Stimulated activated CD4-positive, alpha-beta T cell treated with anti-CD3 and anti-CD28 coated beads, TNF-alpha, amount 100 ng/mL, for 48 hours (primary cell): Measurements from ENCODE around the gene SCCPDH.
A peak's percentile ranks its signal among the peaks of the same experiment; 100 is the strongest.
"Not testable (repeated sequence)": the region's sequence is repeated elsewhere in the genome, so short reads cannot be mapped to it uniquely, and the experiment has no call there.

Experiments
- DNase-seq, 3 donors: peaks; one replicate each; pipeline ENCODE4 v3.0.0-alpha.2; 2020; ENCODE audit warnings: low read depth in 3 of 3

SCCPDH gene, protein sequence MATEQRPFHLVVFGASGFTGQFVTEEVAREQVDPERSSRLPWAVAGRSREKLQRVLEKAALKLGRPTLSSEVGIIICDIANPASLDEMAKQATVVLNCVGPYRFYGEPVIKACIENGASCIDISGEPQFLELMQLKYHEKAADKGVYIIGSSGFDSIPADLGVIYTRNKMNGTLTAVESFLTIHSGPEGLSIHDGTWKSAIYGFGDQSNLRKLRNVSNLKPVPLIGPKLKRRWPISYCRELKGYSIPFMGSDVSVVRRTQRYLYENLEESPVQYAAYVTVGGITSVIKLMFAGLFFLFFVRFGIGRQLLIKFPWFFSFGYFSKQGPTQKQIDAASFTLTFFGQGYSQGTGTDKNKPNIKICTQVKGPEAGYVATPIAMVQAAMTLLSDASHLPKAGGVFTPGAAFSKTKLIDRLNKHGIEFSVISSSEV

DNA sequence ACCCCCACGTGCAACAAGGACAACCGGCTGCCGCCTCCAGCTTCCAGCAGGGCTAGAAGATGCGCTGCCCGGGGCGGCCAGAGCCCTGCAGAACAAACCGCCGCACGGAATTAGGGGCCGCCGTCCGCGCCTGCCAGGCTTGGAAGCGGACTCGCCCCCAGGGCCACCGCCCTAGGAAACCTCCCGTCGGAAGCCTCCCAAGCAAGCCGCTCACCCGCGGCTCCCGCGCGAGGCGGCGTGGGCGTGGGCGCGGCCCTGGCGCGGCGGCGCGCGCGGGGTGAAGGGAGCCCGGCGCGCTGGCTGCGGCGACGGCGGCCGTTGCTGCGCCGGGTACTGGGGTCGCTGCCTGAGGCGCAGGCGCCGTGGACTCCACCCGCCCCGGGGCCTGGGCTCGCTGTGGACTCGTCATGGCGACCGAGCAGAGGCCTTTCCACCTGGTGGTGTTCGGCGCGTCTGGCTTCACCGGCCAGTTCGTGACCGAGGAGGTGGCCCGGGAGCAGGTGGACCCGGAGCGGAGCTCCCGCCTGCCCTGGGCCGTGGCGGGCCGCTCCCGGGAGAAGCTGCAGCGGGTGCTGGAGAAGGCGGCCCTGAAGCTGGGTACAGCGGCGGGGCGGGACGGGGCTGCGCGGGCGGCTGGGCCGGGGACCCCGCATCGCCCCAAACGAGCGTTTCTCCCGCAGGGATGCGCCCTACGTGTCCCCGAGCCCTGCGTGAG is at the start of gene SCCPDH:
TSS of gene SCCPDH (plus strand) at position 394 of the 715 bp plus-strand sequence. CDS start at position 408, 14 bp downstream.
- peak; percentile 51 to 65 (median 56) for DNase-seq

DNA sequence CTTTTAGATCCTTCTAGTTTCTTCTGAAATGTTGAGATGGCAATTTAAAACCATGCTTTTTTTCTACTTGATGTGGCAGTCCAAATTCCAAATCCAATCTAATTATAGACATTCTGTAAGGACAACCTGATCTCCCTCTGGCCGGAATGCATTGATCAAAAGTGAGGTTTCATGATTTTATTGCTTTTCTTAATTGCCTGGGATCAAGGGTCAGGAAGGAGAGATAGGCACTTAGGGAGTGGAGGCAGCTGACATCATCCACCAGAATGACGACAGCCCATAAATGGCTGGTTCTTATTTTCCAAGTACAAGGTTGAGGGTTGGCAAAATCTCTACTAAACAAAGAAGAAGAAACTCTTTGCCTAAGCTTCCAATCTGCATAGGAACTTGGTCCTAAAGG is 46.4 kb upstream of the SCCPDH start:
- no peak for DNase-seq

DNA sequence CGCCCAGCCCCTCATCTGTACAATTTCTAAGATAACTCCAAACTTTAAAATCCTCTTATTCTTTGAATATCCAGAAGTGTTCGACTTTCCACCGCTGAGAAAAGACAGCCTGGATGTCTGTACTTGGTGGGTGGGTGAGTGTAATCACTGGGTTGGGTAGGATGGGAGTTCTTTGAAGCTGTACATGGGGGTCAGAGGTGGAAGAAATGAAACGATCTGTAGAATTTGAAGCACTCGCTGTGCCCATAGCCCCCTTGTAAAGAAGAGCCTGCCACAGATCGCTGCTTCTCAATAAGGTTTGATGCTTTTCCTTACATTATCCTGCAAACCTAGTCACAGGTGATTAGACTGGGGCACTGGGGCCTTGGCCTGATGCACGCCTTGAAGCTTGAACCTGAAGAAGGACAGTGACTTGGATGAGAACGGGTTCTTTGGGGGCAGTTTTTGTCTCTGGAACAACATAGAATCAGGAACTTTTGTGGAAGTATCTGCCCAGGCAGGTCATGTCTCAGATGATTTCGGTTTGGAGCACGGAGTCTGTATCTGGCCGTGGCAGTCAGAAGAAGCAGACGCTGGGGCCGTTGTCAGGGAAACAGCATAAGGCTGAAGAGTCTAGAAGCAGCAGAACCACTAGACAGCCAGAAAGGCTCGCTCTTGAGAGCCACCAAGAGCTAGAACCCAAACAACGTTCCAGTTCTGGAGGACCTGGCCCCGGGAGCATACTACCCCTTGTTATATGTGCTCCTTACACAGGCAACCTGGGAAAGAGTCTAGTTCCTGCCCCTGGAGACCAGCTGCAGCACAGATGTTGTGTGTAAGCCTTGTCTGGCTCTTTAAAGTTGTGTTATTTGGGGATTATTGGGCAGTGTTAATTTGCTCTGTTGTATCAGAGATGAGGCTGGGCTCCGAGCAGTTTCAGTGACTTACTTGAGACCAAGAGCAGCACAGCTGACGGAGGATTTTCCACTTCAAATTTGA is 45.1 kb upstream of the SCCPDH start:
- no peak for DNase-seq

DNA sequence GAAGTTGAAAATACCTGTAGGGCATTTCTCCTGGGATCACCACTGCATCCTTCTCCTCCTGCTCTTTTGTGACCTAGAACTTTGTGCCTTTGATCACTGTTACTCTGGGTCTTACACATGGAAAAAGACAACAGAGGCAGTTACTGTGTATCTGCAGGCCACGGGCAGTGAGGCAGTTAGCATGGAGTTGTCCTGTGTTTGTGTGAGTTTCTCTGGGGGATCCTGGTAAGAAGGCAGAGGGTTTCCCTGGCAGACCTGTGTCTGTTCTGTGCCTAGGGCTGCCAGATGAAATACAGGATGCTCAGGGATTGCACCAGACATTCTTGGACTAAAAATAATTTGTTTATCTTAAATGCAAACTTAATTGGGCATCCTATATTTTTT is 44.4 kb upstream of the SCCPDH start:
- DNase-seq = no peak

DNA sequence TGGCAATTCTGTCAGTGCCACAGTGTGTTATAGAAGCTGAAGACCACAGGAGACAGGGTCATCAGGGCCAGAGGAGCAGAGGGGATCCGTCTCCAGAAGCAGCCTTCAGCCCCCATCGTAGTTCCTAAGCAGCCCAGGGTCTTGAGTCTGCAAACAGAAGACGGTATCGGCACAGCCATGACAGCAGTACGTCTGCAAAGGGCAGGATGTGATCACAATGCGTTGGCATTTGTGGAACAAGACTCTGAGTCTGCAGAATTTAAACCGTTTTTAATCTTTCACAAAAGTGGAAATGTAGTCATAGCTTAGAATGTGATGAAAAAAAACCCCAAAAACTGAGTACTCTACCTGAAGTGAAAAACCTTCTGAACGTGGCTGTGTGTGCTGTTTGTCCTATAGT is 44.0 kb upstream of the SCCPDH start:
- DNase-seq = no peak

DNA sequence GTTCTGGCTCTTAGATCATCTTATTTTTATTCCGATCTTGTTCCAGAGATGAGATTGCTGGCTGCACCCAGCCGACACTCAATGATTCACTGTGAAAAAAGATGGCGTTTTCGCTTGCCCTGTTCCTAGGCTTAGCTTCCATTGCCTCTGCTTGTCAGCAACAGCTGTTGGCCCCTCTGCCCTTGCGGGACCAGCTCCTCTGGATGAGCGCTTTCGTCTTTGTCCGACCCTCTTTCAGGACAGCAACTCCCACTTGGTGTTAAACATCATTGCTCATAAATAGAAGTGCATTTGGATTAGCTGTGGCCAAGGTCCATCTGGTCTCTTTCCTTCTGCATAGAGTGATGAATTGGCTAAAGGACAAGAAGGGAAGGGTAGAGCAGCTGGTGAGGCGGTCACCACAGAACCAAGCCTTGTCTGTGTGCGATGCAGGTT is 43.5 kb upstream of the SCCPDH start:
- DNase-seq = no peak

DNA sequence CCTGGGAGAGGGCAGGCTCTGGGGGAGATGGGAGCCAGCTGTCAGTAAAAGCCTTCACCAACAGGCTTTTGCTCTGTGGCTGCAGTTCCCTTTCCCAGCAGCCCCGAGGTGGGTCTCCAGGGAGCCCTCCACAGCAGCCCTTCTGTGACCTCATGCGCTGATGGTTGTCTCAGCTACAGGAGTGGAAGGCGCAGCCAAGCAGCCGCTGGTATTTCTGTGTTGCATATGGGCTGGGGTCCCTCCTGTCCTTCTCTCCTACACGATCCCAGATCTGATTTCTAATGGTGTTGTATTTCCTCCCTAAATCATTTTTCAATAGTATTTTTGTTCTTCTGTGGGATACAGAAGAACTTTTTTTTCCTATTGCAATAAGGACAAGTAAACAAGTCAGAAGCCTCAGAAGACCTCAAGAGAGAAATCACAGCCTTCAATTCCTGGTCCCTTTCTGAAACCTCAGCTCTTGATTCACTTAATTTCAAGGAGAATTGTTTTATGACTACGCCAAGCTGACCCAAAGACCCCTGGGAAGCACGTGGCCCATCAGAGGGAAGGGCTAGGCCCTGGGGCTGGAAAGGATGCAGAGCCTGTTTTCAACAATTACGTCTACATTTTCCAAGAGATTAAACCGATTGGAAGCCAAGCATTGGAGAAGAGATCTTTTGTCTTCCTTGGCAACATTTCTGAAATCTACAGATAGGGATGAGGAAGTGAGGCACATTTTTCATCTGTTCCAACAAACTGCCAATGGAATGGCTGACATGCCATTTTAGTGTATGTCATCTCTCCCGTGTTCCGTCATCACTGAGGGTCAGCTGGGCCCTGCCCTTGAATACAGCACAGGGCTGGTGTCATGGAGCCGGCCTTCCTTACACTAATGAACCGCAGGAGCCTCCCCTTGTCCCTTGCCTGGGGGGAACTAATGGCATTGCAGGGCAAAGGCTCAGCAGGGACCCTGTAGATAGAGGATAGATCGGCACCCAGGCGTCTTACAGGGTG is 42.0 kb upstream of the SCCPDH start:
- no peak for DNase-seq

DNA sequence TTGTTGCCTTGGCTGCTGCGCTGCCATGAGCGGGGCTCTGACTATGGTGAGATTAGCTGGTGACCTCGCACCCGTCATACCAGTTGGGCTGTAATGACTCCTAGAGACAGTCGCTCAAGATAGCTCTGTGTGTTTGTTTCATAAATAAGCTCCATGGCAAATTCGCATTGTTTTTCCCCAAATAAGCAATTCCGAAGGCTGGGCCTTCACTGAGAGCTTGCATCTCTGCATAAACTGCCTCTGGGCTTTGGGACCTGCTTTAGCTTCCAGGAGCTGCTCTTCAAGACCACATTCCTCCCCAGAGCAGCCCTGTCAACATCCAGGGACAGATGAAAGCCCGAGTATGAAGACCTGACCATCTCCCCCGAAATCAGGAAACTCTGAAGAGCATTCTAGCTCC is 40.7 kb upstream of the SCCPDH start:
- DNase-seq = no peak

DNA sequence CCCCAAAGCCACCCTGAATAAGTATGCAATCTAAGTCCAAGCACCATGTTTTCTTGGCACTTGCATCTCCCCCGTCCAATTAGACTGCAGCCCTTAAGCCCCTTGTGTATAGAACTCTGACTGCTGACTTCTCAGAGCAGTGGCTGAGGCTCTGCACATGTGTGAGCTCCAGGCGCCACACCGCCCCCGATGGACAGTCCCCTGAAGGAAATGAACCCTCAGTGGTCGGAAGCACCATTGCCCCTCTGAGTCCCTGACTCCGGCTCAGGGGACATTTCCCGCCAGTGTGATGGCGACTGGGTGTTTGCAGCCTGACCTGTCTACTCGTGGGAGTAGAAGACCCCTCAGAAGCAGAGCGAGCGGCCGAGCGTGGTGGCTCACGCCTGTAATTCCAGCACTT is 37.2 kb upstream of the SCCPDH start:
- DNase-seq = no peak

DNA sequence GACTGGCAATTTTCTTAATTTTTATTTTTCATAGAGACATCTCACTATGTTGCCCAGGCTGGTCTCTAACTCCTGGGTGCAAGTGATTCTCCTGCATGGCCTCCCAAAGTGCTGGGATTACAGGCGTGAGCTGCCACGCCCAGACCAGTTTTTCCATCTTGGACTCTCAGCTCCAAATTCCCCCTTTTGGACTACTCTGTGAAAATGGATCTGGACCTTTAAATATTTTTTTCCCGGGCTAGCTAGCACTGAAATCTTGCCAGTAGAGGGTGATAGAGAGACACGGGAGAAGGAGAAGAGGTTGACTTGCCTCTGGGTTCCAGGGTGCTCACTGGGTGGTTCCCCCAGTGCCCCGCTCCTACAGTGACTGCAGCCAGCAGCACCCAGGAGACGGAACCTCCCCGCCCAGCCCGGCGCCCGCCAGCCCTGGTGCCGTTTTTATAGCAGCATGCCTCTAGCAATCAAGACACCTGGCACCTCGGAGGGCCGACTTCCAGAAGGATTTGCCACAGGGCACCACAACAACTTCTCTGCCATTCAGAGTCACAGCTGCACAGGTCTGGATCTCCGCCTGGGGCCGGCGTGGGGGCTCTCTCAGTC is 34.7 kb upstream of the SCCPDH start:
- peak; percentile 16 to 27 (median 26) for DNase-seq

DNA sequence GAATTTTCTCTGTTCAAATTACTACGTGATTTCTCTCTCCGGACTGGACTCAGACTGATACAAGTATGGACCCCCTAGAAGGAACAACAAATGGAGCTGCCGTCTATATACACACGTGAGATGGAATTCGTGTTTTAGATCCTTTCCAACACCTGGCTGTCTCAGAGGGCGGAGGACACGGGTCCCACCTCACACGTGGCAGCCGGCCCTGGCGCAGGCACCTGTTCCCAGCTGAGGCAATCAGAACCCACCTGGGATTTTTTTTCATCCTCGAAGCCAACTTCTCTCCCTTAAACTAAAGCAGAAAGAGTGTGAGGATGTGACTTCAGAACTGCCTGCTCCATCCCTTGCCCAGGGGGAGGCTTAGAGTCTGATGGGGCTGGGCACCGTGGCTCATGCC is 34.1 kb upstream of the SCCPDH start:
- no peak for DNase-seq

DNA sequence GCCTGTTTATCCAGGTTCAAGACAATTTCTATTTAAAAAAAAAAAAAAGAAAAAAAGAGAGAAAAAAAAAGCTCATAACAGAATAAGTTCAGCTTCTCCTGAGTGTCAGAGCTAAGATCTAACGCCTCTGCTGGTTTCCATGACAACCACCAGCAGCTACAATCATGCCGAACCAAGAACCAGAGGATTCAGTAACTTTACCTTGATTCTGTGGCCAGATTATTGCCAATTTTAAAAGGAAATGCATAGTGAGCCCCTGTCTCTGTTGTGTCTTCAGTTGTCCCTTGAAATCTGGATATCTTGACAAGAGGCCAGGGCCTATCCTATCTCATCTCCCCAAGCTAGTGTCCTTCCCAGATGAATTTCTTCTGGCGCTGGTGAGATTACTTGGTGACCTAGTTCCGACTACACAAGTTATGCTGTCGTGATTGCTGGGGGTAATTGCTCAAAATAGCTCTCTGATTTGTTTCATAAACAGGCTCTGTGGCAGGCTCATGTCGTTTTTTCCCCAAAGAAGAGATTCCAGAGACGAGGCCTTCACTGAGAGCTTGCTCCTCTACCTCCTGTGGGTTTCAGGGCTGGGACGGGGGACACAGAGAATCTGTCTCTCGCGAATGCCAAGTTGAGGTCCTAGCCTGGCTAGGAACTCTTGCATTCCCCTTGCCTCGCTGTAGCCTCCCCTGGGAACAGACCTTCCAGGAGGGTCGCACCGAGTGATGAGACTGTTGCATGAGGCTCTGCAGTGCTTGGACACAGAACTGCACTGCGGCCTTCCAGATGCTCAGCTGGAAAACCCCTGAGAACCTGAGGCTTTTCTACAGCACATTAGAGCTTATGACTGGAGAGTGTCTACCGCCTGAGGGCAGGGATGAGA is 32.4 kb upstream of the SCCPDH start:
- DNase-seq = no peak

DNA sequence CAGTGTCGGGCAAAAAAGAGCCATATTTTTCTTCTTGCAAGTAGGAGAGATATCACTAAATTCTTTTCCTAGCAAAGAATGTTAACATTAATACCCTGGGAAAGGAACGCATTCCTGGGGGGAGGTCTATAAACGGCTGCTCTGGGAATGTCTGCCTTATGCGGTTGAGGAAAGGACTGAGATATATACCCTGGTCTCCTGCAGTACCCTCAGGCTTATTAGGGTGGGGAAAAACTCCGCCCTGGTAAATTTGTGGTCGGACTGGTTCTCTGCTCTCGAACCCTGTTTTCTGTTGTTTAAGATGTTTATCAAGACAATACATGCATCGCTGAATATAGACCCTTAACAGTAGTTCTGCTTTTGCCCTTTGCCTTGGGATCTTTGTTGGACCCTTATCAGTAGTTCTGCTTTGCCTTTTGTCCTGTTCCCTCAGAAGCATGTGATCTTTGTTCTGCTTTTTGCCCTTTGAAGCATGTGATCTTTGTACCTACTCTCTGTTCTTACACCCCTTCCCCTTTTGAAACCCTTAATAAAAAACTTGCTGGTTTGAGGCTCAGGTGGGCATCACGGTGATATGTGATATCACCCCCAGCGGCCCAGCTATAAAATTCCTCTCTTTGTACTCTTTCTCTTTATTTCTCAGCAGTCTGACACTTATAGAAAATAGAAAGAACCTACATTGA is 29.9 kb upstream of the SCCPDH start:
- DNase-seq = not testable (repeated sequence)

DNA sequence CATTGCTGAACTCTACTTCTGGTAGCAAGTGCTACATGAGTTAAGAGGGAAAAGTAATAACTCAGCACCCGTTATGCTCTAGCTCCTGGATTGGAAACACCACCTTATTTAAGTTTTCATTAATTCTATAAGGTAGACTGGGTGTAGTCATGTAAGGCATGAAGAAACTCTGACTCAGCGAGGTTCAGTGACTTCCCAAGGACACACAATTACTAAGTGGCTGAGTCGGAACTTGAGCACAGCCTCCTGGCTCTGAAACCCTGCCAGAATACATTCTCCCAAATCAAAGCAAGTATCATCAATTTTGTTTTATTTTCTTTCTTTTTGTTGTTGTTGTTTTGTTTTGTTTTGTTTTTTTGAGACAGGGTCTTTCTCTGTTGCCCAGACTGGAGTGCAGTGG is 29.1 kb upstream of the SCCPDH start:
- DNase-seq = no peak

DNA sequence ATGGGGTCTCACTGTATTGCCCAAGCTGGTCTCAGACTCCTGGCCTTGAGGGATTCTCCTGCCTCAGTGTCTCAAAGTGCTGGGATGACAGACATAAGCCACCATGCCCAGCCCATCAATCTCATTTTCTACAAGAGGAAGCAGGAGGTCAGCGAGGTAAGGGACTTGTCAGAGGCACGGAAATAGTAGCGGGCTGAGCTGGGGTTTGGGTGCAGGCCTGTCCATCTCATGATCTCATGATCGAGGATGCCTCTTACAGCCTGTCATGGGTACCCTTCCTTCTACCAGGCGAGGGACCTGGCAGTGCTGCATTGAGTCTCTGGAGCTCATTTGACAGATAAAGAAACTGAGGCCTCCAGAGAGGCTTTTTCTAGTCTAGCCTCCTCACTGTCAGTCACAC is 28.5 kb upstream of the SCCPDH start:
- DNase-seq = no peak

DNA sequence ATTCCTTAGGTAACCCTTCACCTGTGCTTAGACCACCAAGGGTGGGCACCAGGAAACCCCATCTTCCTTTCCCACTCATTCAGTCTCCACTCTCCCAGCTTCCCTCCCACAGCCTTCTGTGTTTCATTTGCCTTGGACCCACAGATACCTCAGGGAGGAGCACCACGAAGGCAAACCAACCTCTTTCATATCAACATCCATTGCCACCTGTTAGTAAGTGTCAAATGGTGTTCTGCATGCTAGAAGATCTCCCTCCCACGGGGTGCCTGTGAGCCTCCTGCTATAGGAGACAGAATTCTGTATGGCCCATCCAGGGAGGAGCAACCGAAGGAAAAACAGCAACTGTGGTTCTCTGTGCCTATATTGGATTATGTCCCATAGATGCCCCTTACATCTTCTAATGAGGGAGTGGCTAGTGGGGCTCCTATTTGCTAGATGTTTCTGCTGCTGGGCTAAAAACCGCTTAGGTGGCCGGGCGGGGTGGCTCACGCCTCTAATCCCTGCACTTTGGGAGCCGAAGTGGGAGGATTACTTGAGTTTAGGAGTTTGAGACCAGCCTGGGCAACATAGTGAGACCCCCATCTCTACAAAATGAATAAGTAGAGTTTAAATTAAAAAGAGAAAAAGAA is 25.6 kb upstream of the SCCPDH start:
- no peak for DNase-seq

DNA sequence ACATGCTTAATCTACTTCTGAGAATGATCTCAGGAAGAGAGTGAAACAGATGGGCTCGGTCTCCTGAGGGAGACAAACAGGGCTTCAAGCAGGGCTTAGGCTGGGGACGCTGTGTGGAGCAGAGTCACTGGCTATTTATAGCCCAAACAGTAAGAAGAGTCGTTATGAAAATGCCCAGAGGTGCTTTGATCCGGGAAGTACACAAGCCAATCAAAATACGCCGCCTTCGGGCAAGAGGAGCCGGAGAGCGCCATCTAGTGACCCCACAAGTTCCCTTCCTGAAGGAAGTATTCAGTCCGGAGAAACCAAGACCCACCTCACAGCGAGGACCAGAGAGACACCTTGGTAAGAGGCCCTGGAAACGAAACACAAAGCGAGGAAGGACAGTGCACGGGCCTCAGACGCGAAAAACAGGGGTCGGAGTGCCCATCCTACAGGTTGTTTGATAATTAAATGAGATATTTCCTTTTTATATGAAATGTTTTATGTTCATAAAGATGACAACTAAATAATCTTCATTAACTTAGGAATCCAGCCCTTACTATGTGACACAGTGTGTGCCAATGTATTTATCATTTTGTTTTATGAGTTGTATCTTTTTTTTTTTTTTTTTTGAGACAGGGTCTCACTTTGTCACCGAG is 25.0 kb upstream of the SCCPDH start:
- DNase-seq = peak; percentile 67 to 78 (median 74)

DNA sequence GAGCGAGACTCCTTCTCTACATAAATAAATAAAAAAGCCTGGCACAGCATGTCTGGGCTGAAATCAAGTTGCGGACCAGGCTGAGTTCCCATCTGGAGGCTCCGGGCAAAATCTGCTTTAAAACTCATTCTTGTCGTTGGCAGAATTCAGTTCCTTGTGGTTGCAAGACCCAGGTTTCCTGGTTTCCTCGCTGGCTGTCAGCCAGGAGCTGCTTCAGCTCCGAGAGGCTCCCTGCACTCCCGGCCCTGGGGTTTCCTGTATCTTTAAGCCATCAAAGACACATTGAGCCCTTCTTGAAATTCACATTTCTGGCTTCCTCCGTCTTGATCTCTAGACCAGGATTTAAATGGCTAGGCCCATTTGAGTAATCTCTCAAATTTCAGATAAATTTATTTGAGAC is 20.6 kb upstream of the SCCPDH start:
- DNase-seq = no peak
